ENCODE measurements around the gene LRRC49.
"Not testable (repeated sequence)": the region's sequence is repeated elsewhere in the genome, so short reads cannot be mapped to it uniquely, and the experiment has no call there.

The LRRC49 gene

GRCh38 chr15:70922119-70922518 is 29.5 kb downstream of the LRRC49 start:
- no peak overlapping the region for H2BK120ac ChIP-seq (ENCODE audit: insufficient read depth, low read length, poor library complexity)
- H2AFZ ChIP-seq (ENCODE audit: insufficient read depth, low read length, poor library complexity): no peak overlapping the region
- no peak overlapping the region for H2BK12ac ChIP-seq (ENCODE audit: low read length)
- no peaks in the 10 kb centered on the region for H3K27me3 ChIP-seq (ENCODE audit: insufficient read depth, low read length)
- no peaks in the 10 kb centered on the region for H3K79me1 ChIP-seq (ENCODE audit: low read length)
- no peak overlapping the region for H4K12ac ChIP-seq (ENCODE audit: low read depth, low read length)
- H3K4ac ChIP-seq (ENCODE audit: low read depth, low read length): no peak overlapping the region
- H3K18ac ChIP-seq (ENCODE audit: low read length): no peak overlapping the region
- H2AK5ac ChIP-seq (ENCODE audit: low read length): no peak overlapping the region
- H3K36me3 ChIP-seq (ENCODE audit: control insufficient read depth in 1 of 2, insufficient read depth in 2 of 2, low read length in 2 of 2): no peaks in the 10 kb centered on the region
- H4K8ac ChIP-seq (ENCODE audit: low read depth, low read length): no peak overlapping the region
- H3K4me3 ChIP-seq (ENCODE audit: low read depth, low read length): no peak overlapping the region
- H4K91ac ChIP-seq (ENCODE audit: low read depth, low read length): no peak overlapping the region
- no peaks in the 10 kb centered on the region for H3K79me2 ChIP-seq (ENCODE audit: control insufficient read depth, insufficient read depth, low read length, poor library complexity)
- H3K9ac ChIP-seq (ENCODE audit: low read length): no peak overlapping the region
- H3K23ac ChIP-seq (ENCODE audit: low read length): no peak overlapping the region
- no peak for DNase-seq
- no peaks in the 10 kb centered on the region for H3K4me1 ChIP-seq (ENCODE audit: control insufficient read depth in 1 of 2, insufficient read depth in 2 of 2, low read length in 2 of 2)
- no peak overlapping the region for H3K14ac ChIP-seq (ENCODE audit: low read length)
- H3K27ac ChIP-seq (ENCODE audit: low read depth, low read length): no peak overlapping the region
- no peaks in the 10 kb centered on the region for H3K9me3 ChIP-seq (ENCODE audit: insufficient read depth, low read depth, low read length)
- H3K4me2 ChIP-seq (ENCODE audit: low read length): no peak overlapping the region
- WGBS (ENCODE audit: extremely low coverage, insufficient coverage, insufficient read length): no CpG with 5 or more reads among the region's 2 CpGs
- H2BK5ac ChIP-seq (ENCODE audit: low read depth, low read length, poor library complexity): no peak overlapping the region

- no CpG with 5 or more reads among the region's 2 CpGs for WGBS (ENCODE audit: extremely low coverage, insufficient coverage, insufficient read length)
- H3K27ac ChIP-seq (ENCODE audit: low read depth, low read length): no peak overlapping the region
- no peak overlapping the region for H2BK12ac ChIP-seq (ENCODE audit: low read length)
These were observed 30.9 kb downstream of the LRRC49 start for GRCh38 chr15:70923311-70924080.

GRCh38 chr15:70926914-70927313 is 34.3 kb downstream of the LRRC49 start:
- H3K14ac ChIP-seq (ENCODE audit: low read length); H2BK12ac ChIP-seq (ENCODE audit: low read length); H3K18ac ChIP-seq (ENCODE audit: low read length); H3K4me1 ChIP-seq (ENCODE audit: control insufficient read depth in 1 of 2, insufficient read depth in 2 of 2, low read length in 2 of 2); H3K27ac ChIP-seq (ENCODE audit: low read depth, low read length); DNase-seq; H2AK5ac ChIP-seq (ENCODE audit: low read length); H3K9ac ChIP-seq (ENCODE audit: low read length); H2AFZ ChIP-seq (ENCODE audit: insufficient read depth, low read length, poor library complexity); H3K9me3 ChIP-seq (ENCODE audit: insufficient read depth, low read depth, low read length); H3K4me2 ChIP-seq (ENCODE audit: low read length); H3K23ac ChIP-seq (ENCODE audit: low read length); H4K8ac ChIP-seq (ENCODE audit: low read depth, low read length); H3K79me2 ChIP-seq (ENCODE audit: control insufficient read depth, insufficient read depth, low read length, poor library complexity); H3K36me3 ChIP-seq (ENCODE audit: control insufficient read depth in 1 of 2, insufficient read depth in 2 of 2, low read length in 2 of 2); H4K91ac ChIP-seq (ENCODE audit: low read depth, low read length); H4K12ac ChIP-seq (ENCODE audit: low read depth, low read length); H2BK5ac ChIP-seq (ENCODE audit: low read depth, low read length, poor library complexity); H3K4ac ChIP-seq (ENCODE audit: low read depth, low read length); H2BK120ac ChIP-seq (ENCODE audit: insufficient read depth, low read length, poor library complexity); H3K79me1 ChIP-seq (ENCODE audit: low read length); H3K27me3 ChIP-seq (ENCODE audit: insufficient read depth, low read length); H3K4me3 ChIP-seq (ENCODE audit: low read depth, low read length): not testable (repeated sequence)
- no CpG with 5 or more reads among the region's 1 CpG for WGBS (ENCODE audit: extremely low coverage, insufficient coverage, insufficient read length)

More at GRCh38 chr15:70923311-70924080, 30.9 kb downstream of the LRRC49 start:
- Histone ChIP-seq H3K9ac (ENCODE audit: low read length) (no peak overlapping the region), H3K79me1 (ENCODE audit: low read length) (no peaks in the 10 kb centered on the region), H3K14ac (ENCODE audit: low read length) (no peak overlapping the region), H3K4me2 (ENCODE audit: low read length) (no peak overlapping the region), H2AFZ (ENCODE audit: insufficient read depth, low read length, poor library complexity) (no peak overlapping the region), H3K4me3 (ENCODE audit: low read depth, low read length) (no peak overlapping the region), H3K23ac (ENCODE audit: low read length) (no peak overlapping the region), H4K91ac (ENCODE audit: low read depth, low read length) (no peak overlapping the region), H2BK5ac (ENCODE audit: low read depth, low read length, poor library complexity) (no peak overlapping the region), H3K79me2 (ENCODE audit: control insufficient read depth, insufficient read depth, low read length, poor library complexity) (no peaks in the 10 kb centered on the region), H3K4me1 (ENCODE audit: control insufficient read depth in 1 of 2, insufficient read depth in 2 of 2, low read length in 2 of 2) (no peaks in the 10 kb centered on the region), H3K4ac (ENCODE audit: low read depth, low read length) (no peak overlapping the region), H3K27me3 (ENCODE audit: insufficient read depth, low read length) (no peaks in the 10 kb centered on the region), H3K36me3 (ENCODE audit: control insufficient read depth in 1 of 2, insufficient read depth in 2 of 2, low read length in 2 of 2) (no peaks in the 10 kb centered on the region), H4K8ac (ENCODE audit: low read depth, low read length) (no peak overlapping the region), H2BK120ac (ENCODE audit: insufficient read depth, low read length, poor library complexity) (no peak overlapping the region), H2AK5ac (ENCODE audit: low read length) (no peak overlapping the region), H4K12ac (ENCODE audit: low read depth, low read length) (no peak overlapping the region), H3K9me3 (ENCODE audit: insufficient read depth, low read depth, low read length) (no peaks in the 10 kb centered on the region), H3K18ac (ENCODE audit: low read length) (no peak overlapping the region)
- DNase-seq: no peak

GRCh38 chr15:70931821-70932220 is 39.2 kb downstream of the LRRC49 start:
- Histone ChIP-seq H2BK5ac (ENCODE audit: low read depth, low read length, poor library complexity) (no peak overlapping the region), H3K14ac (ENCODE audit: low read length) (no peak overlapping the region), H3K18ac (ENCODE audit: low read length) (no peak overlapping the region), H3K4me3 (ENCODE audit: low read depth, low read length) (no peak overlapping the region), H3K4ac (ENCODE audit: low read depth, low read length) (no peak overlapping the region), H4K8ac (ENCODE audit: low read depth, low read length) (no peak overlapping the region), H3K9me3 (ENCODE audit: insufficient read depth, low read depth, low read length) (no peaks in the 10 kb centered on the region), H2AFZ (ENCODE audit: insufficient read depth, low read length, poor library complexity) (no peak overlapping the region), H3K23ac (ENCODE audit: low read length) (no peak overlapping the region), H4K12ac (ENCODE audit: low read depth, low read length) (no peak overlapping the region), H3K4me1 (ENCODE audit: control insufficient read depth in 1 of 2, insufficient read depth in 2 of 2, low read length in 2 of 2) (no peaks in the 10 kb centered on the region), H3K79me1 (ENCODE audit: low read length) (no peaks in the 10 kb centered on the region), H3K36me3 (ENCODE audit: control insufficient read depth in 1 of 2, insufficient read depth in 2 of 2, low read length in 2 of 2) (no peaks in the 10 kb centered on the region), H3K79me2 (ENCODE audit: control insufficient read depth, insufficient read depth, low read length, poor library complexity) (no peaks in the 10 kb centered on the region), H4K91ac (ENCODE audit: low read depth, low read length) (no peak overlapping the region), H3K9ac (ENCODE audit: low read length) (no peak overlapping the region), H2AK5ac (ENCODE audit: low read length) (no peak overlapping the region), H3K27me3 (ENCODE audit: insufficient read depth, low read length) (no peaks in the 10 kb centered on the region), H2BK12ac (ENCODE audit: low read length) (no peak overlapping the region), H2BK120ac (ENCODE audit: insufficient read depth, low read length, poor library complexity) (no peak overlapping the region), H3K4me2 (ENCODE audit: low read length) (no peak overlapping the region), H3K27ac (ENCODE audit: low read depth, low read length) (no peak overlapping the region)
- DNase-seq: no peak

Data from trophoblast cell (in vitro differentiated cells and primary cell).